Erythroblast (primary cell): Measurements from ENCODE around the gene ITGAD.

ENCODE experiments used
- GATA1 ChIP-seq: IDR thresholded peaks from 2 replicates; pipeline ENCODE4 v1.6.1; 2011; ENCODE audit warnings: low read depth, mild to moderate bottlenecking, control low read depth, low read length, moderate library complexity
- POLR2A ChIP-seq: IDR thresholded peaks from 2 replicates; pipeline ENCODE4 v1.6.1; 2011; ENCODE audit warnings: mild to moderate bottlenecking, low read length

DNA sequence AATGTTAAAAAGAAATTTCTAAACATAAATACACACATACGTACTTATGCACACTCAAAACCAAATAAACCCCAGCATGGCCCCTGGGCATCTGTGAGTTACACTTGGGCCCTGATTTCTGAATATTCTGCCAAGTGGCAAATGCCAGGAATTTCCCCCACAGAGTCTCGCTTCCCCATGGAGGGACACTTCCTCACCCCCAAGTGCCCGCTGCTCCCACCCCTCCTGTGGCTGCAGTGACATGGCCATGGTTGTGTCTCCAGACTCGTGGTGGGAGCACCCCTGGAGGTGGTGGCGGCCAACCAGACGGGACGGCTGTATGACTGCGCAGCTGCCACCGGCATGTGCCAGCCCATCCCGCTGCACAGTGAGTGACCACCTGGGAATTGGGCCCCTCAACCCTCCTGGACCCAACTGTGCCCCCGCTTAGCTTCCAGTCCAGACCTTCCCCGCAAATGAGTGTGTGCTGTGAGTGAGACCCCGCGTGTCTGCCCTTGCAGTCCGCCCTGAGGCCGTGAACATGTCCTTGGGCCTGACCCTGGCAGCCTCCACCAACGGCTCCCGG is 4.0 kb downstream of the ITGAD start:
- no peak for TF ChIP-seq POLR2A
- TF ChIP-seq GATA1, result no peak
